NCI-H1092 treated with DMSO at 0.1 percent for 48 hours (cell line): ENCODE measurements around the gene NIN.

ENCODE experiments used
- DNase-seq: peaks from one replicate; lab custom pipeline; 2025; lab: John Stamatoyannopoulos, UW

NIN gene, protein sequence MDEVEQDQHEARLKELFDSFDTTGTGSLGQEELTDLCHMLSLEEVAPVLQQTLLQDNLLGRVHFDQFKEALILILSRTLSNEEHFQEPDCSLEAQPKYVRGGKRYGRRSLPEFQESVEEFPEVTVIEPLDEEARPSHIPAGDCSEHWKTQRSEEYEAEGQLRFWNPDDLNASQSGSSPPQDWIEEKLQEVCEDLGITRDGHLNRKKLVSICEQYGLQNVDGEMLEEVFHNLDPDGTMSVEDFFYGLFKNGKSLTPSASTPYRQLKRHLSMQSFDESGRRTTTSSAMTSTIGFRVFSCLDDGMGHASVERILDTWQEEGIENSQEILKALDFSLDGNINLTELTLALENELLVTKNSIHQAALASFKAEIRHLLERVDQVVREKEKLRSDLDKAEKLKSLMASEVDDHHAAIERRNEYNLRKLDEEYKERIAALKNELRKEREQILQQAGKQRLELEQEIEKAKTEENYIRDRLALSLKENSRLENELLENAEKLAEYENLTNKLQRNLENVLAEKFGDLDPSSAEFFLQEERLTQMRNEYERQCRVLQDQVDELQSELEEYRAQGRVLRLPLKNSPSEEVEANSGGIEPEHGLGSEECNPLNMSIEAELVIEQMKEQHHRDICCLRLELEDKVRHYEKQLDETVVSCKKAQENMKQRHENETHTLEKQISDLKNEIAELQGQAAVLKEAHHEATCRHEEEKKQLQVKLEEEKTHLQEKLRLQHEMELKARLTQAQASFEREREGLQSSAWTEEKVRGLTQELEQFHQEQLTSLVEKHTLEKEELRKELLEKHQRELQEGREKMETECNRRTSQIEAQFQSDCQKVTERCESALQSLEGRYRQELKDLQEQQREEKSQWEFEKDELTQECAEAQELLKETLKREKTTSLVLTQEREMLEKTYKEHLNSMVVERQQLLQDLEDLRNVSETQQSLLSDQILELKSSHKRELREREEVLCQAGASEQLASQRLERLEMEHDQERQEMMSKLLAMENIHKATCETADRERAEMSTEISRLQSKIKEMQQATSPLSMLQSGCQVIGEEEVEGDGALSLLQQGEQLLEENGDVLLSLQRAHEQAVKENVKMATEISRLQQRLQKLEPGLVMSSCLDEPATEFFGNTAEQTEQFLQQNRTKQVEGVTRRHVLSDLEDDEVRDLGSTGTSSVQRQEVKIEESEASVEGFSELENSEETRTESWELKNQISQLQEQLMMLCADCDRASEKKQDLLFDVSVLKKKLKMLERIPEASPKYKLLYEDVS (N-terminal part only)

GRCh38 chr14:50830932-50831725, at the start of gene NIN:
NIN (minus strand) TSS chr14:50831162; CDS start chr14:50822056, 9,106 bp downstream.
- DNase-seq: peak; percentile 86

DNA sequence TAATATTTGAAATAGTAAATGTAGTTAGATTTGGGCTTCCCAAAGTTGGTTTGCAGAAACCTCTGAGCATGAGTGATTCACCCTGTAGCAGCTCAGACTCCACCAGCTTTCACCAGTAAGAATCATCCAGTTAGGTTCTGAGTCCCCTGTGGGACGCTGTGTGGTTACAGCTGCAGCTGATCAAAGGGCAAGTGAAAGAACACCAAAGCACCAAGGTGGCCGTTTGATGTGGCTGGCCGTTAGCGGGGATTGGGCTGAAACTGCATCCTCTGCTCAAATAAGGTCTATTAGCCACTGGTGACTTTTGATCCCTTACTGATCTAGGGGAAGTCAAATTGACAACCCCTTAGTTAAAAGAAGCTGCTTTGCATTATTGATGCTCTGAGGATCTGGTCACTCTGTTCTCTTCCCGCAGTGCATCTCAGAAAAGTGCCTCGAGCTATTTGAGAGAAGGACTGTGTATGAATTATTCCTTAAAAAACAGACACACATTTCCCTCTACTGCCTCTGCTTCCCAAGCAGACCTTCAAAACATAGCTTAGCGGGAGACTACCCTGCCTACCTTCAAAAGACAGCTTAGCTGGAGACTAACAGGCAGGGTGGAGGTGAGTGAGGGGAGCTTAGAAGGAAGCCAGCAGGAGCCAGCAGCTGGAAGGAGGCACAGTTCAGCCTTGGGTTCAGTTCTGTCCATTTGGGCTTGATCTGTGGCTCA, 44.6 kb upstream of the NIN start:
- DNase-seq: no peak

GRCh38 chr14:50874757-50875156, 43.8 kb upstream of the NIN start:
- DNase-seq: peak; percentile 23

- DNase-seq: no peak
Observed at GRCh38 chr14:50871914-50872732, 41.2 kb upstream of the NIN start, which contains the start of gene ABHD12B. ABHD12B (plus strand) TSS chr14:50872053; CDS start chr14:50872175, 122 bp downstream.

- no peak for DNase-seq
Observed at GRCh38 chr14:50871228-50871627, 40.3 kb upstream of the NIN start.

GRCh38 chr14:50865391-50866076, 34.6 kb upstream of the NIN start:
- no peak for DNase-seq

DNA sequence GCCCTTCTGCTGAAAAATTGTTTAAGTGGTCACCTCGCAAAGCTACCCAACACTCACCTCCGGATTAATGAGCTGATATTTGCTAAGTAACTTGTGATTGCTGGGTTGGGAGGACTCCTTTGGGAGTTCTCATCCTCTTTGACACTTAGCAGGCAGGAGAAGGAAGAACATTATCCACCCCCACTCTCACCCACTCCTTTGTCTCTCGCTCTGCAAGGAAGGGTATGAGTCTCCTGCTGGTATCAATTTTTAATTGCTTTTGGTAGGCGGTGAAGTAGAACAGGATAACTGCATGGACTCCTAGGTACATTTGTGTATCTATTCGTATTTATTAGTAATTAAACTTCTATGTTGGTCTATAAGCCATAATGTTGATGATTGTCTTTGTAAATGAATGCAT, 34.0 kb upstream of the NIN start:
- DNase-seq: no peak

- no peak for DNase-seq
Observed at GRCh38 chr14:50864237-50864636, 33.3 kb upstream of the NIN start.

DNA sequence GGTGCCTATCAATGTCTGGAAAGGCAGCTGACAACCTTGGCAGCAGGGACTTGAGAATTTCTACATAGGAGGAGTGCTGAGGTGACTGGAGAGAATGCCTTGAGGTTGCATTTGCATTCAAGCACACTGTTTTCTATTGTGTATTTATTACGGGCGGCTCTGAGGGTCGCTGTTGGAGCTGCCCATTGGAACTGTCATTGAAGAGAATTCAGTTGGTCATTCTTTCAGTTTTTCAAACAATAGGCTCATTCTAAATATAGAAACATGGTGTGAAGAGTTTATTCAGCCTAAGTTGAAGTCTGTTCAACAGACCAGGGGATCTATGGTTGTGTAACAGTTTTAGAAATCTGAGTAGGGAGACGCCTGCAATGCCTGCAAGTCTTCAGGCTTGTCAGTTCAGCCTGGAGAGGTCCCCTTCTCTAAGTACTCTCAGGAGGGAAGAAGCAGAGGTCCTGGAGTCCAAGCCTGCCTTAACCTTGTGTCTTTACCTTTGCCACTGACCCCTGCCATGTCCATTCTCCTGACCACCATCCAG, 31.1 kb upstream of the NIN start:
- no peak for DNase-seq

DNA sequence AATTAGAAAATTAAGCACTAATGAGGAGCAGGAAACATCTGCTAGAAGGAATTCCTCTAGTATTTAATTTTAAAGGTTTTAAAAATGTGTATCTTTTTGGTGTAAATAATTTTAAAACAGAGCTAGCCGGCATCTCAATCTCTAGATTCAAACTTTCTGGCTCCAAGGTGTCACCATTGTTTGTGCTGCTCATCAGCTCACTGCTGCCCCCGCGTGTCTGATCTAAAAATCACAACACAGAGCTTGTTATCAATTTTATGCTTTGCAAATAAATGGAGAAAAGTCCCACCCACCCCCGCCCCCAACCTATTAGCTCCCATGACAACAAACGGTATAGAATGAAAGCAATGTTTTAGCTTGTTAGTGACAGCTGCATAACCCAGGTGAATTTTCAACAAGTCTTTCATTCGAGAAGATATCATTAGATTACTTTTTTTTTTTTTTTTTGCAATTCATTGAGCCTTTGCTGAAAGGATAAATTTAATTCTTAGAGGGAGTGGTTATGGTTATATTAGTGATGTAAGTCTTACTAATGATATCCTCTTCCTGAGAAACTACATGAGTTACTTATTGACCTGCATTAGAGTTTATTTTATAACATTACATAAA, 29.6 kb upstream of the NIN start:
- peak; percentile 89 for DNase-seq

- DNase-seq: peak; percentile 7
Observed at GRCh38 chr14:50859296-50859624, 28.3 kb upstream of the NIN start.

DNA sequence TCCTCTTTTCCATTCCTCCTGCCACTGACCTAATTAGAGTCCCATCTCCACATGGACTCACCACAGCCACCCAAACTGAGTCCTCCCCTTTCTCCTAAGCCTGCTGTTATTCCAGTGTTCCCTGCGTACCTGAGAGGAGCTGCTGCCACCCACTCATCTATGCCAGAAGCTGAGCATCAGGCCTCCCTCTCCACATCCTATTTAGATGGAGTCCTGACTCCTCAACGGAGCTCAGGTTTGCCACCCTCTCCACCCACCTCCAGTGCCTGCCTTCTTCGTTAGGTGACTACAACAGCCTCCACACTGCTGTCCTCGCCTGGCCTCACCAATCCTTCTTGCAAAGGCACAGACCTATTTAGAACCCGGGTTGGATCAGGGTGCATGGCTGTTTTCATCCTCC, 25.7 kb upstream of the NIN start:
- no peak for DNase-seq

DNA sequence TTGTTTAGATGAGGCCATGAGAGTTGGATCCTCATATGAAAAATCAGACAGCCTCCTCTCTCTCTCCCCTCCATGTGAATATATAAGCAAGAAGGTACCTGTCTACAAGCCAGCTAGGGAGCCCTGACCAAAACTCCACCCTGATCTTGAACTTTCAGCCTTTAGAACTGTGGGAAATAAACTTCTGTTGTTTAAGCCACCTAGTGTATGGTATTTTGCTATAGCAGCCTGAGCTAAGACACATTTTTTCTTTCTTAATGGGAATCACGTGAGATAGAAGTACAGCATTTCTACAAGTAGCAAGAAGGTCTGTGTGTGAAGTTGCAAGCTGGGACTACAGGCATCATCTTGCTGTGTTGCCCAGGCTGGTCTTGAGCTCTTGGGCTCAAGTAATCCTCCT, 24.6 kb upstream of the NIN start:
- no peak for DNase-seq

DNA sequence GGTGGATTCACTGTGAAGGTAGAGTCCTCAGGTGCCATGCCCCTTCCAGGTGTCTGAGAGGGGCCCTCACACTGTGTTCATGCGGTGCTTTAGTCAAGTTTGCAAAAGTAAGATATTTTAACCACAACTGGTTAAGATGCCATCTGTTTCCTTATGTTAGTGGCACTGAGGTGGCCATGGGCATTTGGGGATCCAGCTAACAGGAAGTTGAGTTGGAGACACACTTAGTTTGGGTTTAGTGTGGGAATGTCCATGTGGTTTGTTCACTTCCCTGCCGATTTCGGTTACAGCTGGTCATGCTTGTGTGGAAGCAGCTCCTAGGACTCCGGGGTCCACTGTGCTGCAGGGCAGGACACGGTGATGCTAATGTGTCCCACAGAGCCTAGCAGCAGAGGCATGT, 23.6 kb upstream of the NIN start:
- DNase-seq: no peak

DNA sequence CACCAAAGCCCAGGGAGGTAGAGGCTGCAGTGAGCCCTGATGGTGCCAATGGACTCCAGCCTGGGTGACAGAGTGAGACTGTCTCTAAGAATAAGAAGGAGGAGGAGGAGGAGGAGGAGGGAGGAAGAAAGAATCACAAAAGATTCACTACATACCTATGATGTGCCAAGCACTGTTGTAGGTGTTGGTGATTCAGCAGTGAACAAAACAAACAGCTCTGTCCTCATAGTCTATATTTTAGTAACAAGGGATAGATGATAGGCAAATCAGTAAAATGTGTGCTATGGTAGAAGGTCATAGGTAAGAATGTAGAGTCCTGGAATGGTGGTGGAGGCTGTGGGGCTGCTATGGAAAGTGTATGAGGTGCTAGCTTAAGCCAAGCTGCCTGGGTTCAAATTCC, 22.9 kb upstream of the NIN start:
- no peak for DNase-seq

DNA sequence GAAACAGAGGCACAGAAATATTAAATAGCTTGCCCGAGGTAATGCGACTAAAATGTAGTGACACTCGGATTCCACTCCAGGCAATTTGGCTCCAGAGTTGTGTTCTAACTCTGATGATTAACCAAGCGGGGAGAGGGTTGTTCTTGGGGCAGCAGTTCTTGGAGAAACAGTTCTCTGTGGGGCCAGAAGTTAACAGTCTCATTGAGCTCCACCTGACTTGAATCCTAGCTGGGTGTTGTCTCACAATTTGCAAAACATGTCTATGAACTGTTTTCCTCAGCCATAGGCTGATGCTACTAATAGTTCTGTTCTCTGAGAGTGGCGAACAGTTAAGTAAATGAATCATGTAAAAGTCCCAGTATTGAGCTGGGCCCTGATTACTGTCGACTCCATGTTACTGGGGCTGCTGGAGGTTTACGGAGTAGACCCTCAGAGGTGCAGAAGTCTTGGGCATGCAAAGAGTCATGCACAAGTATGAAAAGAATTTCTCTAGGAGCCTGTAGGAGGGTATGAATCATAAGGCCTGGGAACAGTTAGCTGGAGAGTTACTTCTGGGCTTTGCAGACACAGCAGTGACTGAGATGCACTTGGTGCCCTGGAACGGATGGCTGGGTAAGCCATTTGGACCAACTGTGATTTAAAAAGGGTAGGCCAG, 15.4 kb upstream of the NIN start:
- no peak for DNase-seq

GRCh38 chr14:50845166-50845565, 14.2 kb upstream of the NIN start:
- no peak for DNase-seq

DNA sequence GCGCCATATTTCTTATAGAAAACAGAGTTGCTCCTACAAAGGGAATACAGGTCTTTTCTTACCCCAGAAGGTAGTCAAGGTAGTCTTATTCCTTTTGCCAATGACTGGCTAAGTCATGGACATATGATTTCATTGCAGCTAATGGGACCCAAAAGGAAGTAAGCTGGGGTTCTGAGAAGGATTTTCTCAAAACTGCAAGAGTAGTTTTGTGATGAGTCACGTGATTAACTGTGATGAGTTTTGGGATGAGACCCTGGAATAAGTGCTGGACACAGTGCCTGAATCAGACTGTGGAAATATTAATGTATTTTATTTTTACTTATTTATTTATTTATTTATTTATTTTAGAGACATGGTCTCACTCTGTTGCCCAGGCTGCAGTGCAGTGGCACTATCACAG, 13.4 kb upstream of the NIN start:
- DNase-seq: no peak
